Breast epithelium (tissue), 3 donors: ENCODE results near the gene SEC14L5.
A peak's percentile ranks its signal among the peaks of the same experiment; 100 is the strongest.

Experiments
- POLR2A ChIP-seq: fragments of 450-650 bp; IDR thresholded peaks from one replicate; pipeline ENCODE4 v1.6.1; 2016; ENCODE audit warnings: antibody characterized with exemption, mild to moderate bottlenecking, moderate library complexity
- TF ChIP-seq, protein P1 (sequence below), 3 donors: fragments of 450-650 bp; IDR thresholded peaks; one replicate each; pipeline ENCODE4 v1.5.1; 2016 to 2017; ENCODE audit warnings: antibody characterized with exemption in 3 of 3, mild to moderate bottlenecking in 3 of 3, moderate library complexity in 3 of 3

DNA sequence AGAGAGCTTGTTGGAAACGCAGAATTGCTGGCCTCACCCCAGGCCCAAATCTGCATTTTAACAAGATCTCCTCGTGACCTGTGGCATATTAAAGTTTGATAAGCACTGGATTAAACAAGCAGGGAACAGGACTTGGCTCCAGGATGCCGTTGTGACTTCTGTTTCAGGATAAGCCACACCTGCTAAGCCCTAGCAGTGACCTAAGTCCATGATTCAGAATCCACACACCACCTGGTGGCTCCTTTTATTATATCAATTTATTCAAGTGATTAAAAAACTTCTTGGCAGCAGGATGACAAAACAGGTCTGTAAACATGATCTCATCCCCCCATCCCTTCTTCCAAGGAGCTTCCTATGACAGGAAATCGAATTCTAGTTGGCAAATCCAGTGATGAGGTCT, 66.5 kb downstream of the SEC14L5 start:
- TF ChIP-seq, protein P1, sequence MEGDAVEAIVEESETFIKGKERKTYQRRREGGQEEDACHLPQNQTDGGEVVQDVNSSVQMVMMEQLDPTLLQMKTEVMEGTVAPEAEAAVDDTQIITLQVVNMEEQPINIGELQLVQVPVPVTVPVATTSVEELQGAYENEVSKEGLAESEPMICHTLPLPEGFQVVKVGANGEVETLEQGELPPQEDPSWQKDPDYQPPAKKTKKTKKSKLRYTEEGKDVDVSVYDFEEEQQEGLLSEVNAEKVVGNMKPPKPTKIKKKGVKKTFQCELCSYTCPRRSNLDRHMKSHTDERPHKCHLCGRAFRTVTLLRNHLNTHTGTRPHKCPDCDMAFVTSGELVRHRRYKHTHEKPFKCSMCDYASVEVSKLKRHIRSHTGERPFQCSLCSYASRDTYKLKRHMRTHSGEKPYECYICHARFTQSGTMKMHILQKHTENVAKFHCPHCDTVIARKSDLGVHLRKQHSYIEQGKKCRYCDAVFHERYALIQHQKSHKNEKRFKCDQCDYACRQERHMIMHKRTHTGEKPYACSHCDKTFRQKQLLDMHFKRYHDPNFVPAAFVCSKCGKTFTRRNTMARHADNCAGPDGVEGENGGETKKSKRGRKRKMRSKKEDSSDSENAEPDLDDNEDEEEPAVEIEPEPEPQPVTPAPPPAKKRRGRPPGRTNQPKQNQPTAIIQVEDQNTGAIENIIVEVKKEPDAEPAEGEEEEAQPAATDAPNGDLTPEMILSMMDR (IDR thresholded peaks at IDR 0.05): peak in 1 of 3 donors; percentile 9
- TF ChIP-seq POLR2A: no peak
